Measurements from ENCODE around the gene MARK1. TPM values are rescaled to one million over a fixed set of nuclear protein-coding genes. Genes with fewer than 3 reads are reported as not detected.
"Not testable (repeated sequence)": the region's sequence is repeated elsewhere in the genome, so short reads cannot be mapped to it uniquely, and the experiment has no call there.

Gene MARK1
- total and polyA plus RNA-seq, 2 donors: 7.8 to 21.4 TPM

- not testable (repeated sequence) for H3K27ac ChIP-seq (ENCODE audit: low read depth); H3K4me1 ChIP-seq (ENCODE audit: insufficient read depth); H3K36me3 ChIP-seq (ENCODE audit: insufficient read depth); DNase-seq (ENCODE audit: extremely low spot score); H3K4me3 ChIP-seq (ENCODE audit: low read depth, low read length)
- WGBS: 96% methylated on average over 4 of the region's 4 CpGs
These were observed 77.7 kb downstream of the MARK1 start for GRCh38 chr1:220605651-220606050.

GRCh38 chr1:220611100-220611499 lies 83.2 kb downstream of the MARK1 start:
- not testable (repeated sequence) for H3K27ac ChIP-seq (ENCODE audit: low read depth); H3K36me3 ChIP-seq (ENCODE audit: insufficient read depth); H3K4me3 ChIP-seq (ENCODE audit: low read depth, low read length); H3K4me1 ChIP-seq (ENCODE audit: insufficient read depth); DNase-seq (ENCODE audit: extremely low spot score)
- WGBS: 95% methylated on average over 11 of the region's 11 CpGs

GRCh38 chr1:220616836-220617235 lies 88.9 kb downstream of the MARK1 start:
- Histone ChIP-seq H3K36me3 (ENCODE audit: insufficient read depth) (peaks cover 1% of the 10 kb centered on the region), H3K4me3 (ENCODE audit: low read depth, low read length) (no peak overlapping the region), H3K27ac (ENCODE audit: low read depth) (no peak overlapping the region), H3K4me1 (ENCODE audit: insufficient read depth) (no peaks in the 10 kb centered on the region)
- no peak for DNase-seq (ENCODE audit: extremely low spot score)

- Histone ChIP-seq H3K4me3 (ENCODE audit: low read depth, low read length) (no peak overlapping the region), H3K27ac (ENCODE audit: low read depth) (no peak overlapping the region), H3K4me1 (ENCODE audit: insufficient read depth) (no peaks in the 10 kb centered on the region), H3K36me3 (ENCODE audit: insufficient read depth) (no peaks in the 10 kb centered on the region)
- 97% methylated on average over 5 of the region's 5 CpGs for WGBS
- DNase-seq (ENCODE audit: extremely low spot score): no peak
These were observed 100.5 kb downstream of the MARK1 start for GRCh38 chr1:220628431-220628830.

GRCh38 chr1:220631238-220631815 lies 103.4 kb downstream of the MARK1 start:
- no peak overlapping the region for H3K4me3 ChIP-seq (ENCODE audit: low read depth, low read length)
- no peaks in the 10 kb centered on the region for H3K36me3 ChIP-seq (ENCODE audit: insufficient read depth)
- no peak overlapping the region for H3K27ac ChIP-seq (ENCODE audit: low read depth)
- WGBS: 71% methylated on average over 4 of the region's 4 CpGs
- no peaks in the 10 kb centered on the region for H3K4me1 ChIP-seq (ENCODE audit: insufficient read depth)
- no peak for DNase-seq (ENCODE audit: extremely low spot score)

GRCh38 chr1:220637759-220638158 lies 109.8 kb downstream of the MARK1 start:
- H3K4me3 ChIP-seq (ENCODE audit: low read depth, low read length): no peak overlapping the region
- no peak for DNase-seq (ENCODE audit: extremely low spot score)
- H3K36me3 ChIP-seq (ENCODE audit: insufficient read depth): no peaks in the 10 kb centered on the region
- no peak overlapping the region for H3K27ac ChIP-seq (ENCODE audit: low read depth)
- H3K4me1 ChIP-seq (ENCODE audit: insufficient read depth): no peaks in the 10 kb centered on the region
- 97% methylated on average over 1 of the region's 1 CpG for WGBS

- 91% methylated on average over 4 of the region's 4 CpGs for WGBS
- no peak for DNase-seq (ENCODE audit: extremely low spot score)
- H3K27ac ChIP-seq (ENCODE audit: low read depth): no peak overlapping the region
- no peak overlapping the region for H3K4me3 ChIP-seq (ENCODE audit: low read depth, low read length)
- no peaks in the 10 kb centered on the region for H3K4me1 ChIP-seq (ENCODE audit: insufficient read depth)
- H3K36me3 ChIP-seq (ENCODE audit: insufficient read depth): no peaks in the 10 kb centered on the region
These were observed 114.3 kb downstream of the MARK1 start for GRCh38 chr1:220642285-220642684.

- no peak for DNase-seq (ENCODE audit: extremely low spot score)
- Histone ChIP-seq H3K27ac (ENCODE audit: low read depth) (no peak overlapping the region), H3K4me3 (ENCODE audit: low read depth, low read length) (no peak overlapping the region), H3K36me3 (ENCODE audit: insufficient read depth) (peaks cover 10% of the 10 kb centered on the region), H3K4me1 (ENCODE audit: insufficient read depth) (no peaks in the 10 kb centered on the region)
- 93% methylated on average over 13 of the region's 13 CpGs for WGBS
These were observed 125.1 kb downstream of the MARK1 start for GRCh38 chr1:220652995-220653394.

- H3K4me1 ChIP-seq (ENCODE audit: insufficient read depth): no peaks in the 10 kb centered on the region
- H3K27ac ChIP-seq (ENCODE audit: low read depth): no peak overlapping the region
- no peak overlapping the region for H3K4me3 ChIP-seq (ENCODE audit: low read depth, low read length)
- peaks cover 10% of the 10 kb centered on the region for H3K36me3 ChIP-seq (ENCODE audit: insufficient read depth)
- no peak for DNase-seq (ENCODE audit: extremely low spot score)
- 91% methylated on average over 1 of the region's 1 CpG for WGBS
These were observed 127.6 kb downstream of the MARK1 start for GRCh38 chr1:220655509-220655908.

- Histone ChIP-seq H3K4me3 (ENCODE audit: low read depth, low read length) (no peak overlapping the region), H3K27ac (ENCODE audit: low read depth) (no peak overlapping the region), H3K4me1 (ENCODE audit: insufficient read depth) (no peaks in the 10 kb centered on the region), H3K36me3 (ENCODE audit: insufficient read depth) (peaks cover 10% of the 10 kb centered on the region)
- no peak for DNase-seq (ENCODE audit: extremely low spot score)
These were observed 128.2 kb downstream of the MARK1 start for GRCh38 chr1:220655961-220656740.

- Histone ChIP-seq H3K4me3 (ENCODE audit: low read depth, low read length) (no peak overlapping the region), H3K27ac (ENCODE audit: low read depth) (no peak overlapping the region), H3K4me1 (ENCODE audit: insufficient read depth) (no peaks in the 10 kb centered on the region), H3K36me3 (ENCODE audit: insufficient read depth) (no peaks in the 10 kb centered on the region)
- DNase-seq (ENCODE audit: extremely low spot score): no peak
- WGBS: 88% methylated on average over 3 of the region's 3 CpGs
These were observed 138.4 kb downstream of the MARK1 start for GRCh38 chr1:220666349-220666748.

GRCh38 chr1:220669005-220669404 lies 141.1 kb downstream of the MARK1 start:
- DNase-seq (ENCODE audit: extremely low spot score): no peak
- Histone ChIP-seq H3K4me3 (ENCODE audit: low read depth, low read length) (no peak overlapping the region), H3K27ac (ENCODE audit: low read depth) (no peak overlapping the region), H3K36me3 (ENCODE audit: insufficient read depth) (no peaks in the 10 kb centered on the region), H3K4me1 (ENCODE audit: insufficient read depth) (no peaks in the 10 kb centered on the region)
- 87% methylated on average over 1 of the region's 1 CpG for WGBS

- no peak for DNase-seq (ENCODE audit: extremely low spot score)
- Histone ChIP-seq H3K36me3 (ENCODE audit: insufficient read depth) (no peaks in the 10 kb centered on the region), H3K27ac (ENCODE audit: low read depth) (no peak overlapping the region), H3K4me3 (ENCODE audit: low read depth, low read length) (no peak overlapping the region), H3K4me1 (ENCODE audit: insufficient read depth) (no peaks in the 10 kb centered on the region)
These were observed 142.4 kb downstream of the MARK1 start for GRCh38 chr1:220670365-220670764.

- Histone ChIP-seq H3K4me1 (ENCODE audit: insufficient read depth) (no peaks in the 10 kb centered on the region), H3K4me3 (ENCODE audit: low read depth, low read length) (no peak overlapping the region), H3K36me3 (ENCODE audit: insufficient read depth) (no peaks in the 10 kb centered on the region), H3K27ac (ENCODE audit: low read depth) (no peak overlapping the region)
- WGBS: 86% methylated on average over 1 of the region's 1 CpG
- DNase-seq (ENCODE audit: extremely low spot score): no peak
These were observed 146.0 kb downstream of the MARK1 start for GRCh38 chr1:220673921-220674320.

Measured in urinary bladder (tissue), 4 donors.